ENCODE results near the gene TSPAN31.
A peak's percentile ranks its signal among the peaks of the same experiment; 100 is the strongest.

- TF ChIP-seq CTCF (conservative IDR thresholded peaks at IDR 0.05; ENCODE audit: low read depth in 2 of 2) (peak; percentile 80 to 91), EZH2 (IDR thresholded peaks at IDR 0.05; ENCODE audit: low read depth, unreplicated experiment) (no peak), JUNB (IDR thresholded peaks at IDR 0.05; ENCODE audit: unreplicated experiment) (no peak), POLR2AphosphoS5 (IDR thresholded peaks at IDR 0.05; ENCODE audit: low read depth) (peak; percentile 91), CREB1 (CRISPR knock-in tag; IDR thresholded peaks at IDR 0.05; ENCODE audit: low read depth) (peak; percentile 86), ZNF114 (CRISPR knock-in tag; IDR thresholded peaks at IDR 0.05) (no peak), EZH2phosphoT487 (IDR thresholded peaks at IDR 0.05; ENCODE audit: unreplicated experiment) (no peak), STAT1 (IDR thresholded peaks at IDR 0.05; ENCODE audit: unreplicated experiment) (no peak), ETS1 (IDR thresholded peaks at IDR 0.05) (peak; percentile 75), NANOG (IDR thresholded peaks at IDR 0.05; ENCODE audit: borderline replicate concordance) (no peak), ZNF331 (CRISPR knock-in tag; IDR thresholded peaks at IDR 0.05; ENCODE audit: low read depth) (no peak)
- TF ChIP-seq, protein P1, sequence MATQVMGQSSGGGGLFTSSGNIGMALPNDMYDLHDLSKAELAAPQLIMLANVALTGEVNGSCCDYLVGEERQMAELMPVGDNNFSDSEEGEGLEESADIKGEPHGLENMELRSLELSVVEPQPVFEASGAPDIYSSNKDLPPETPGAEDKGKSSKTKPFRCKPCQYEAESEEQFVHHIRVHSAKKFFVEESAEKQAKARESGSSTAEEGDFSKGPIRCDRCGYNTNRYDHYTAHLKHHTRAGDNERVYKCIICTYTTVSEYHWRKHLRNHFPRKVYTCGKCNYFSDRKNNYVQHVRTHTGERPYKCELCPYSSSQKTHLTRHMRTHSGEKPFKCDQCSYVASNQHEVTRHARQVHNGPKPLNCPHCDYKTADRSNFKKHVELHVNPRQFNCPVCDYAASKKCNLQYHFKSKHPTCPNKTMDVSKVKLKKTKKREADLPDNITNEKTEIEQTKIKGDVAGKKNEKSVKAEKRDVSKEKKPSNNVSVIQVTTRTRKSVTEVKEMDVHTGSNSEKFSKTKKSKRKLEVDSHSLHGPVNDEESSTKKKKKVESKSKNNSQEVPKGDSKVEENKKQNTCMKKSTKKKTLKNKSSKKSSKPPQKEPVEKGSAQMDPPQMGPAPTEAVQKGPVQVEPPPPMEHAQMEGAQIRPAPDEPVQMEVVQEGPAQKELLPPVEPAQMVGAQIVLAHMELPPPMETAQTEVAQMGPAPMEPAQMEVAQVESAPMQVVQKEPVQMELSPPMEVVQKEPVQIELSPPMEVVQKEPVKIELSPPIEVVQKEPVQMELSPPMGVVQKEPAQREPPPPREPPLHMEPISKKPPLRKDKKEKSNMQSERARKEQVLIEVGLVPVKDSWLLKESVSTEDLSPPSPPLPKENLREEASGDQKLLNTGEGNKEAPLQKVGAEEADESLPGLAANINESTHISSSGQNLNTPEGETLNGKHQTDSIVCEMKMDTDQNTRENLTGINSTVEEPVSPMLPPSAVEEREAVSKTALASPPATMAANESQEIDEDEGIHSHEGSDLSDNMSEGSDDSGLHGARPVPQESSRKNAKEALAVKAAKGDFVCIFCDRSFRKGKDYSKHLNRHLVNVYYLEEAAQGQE (IDR thresholded peaks at IDR 0.05; ENCODE audit: unreplicated experiment): peak; percentile 19
- TF ChIP-seq, protein P2, sequence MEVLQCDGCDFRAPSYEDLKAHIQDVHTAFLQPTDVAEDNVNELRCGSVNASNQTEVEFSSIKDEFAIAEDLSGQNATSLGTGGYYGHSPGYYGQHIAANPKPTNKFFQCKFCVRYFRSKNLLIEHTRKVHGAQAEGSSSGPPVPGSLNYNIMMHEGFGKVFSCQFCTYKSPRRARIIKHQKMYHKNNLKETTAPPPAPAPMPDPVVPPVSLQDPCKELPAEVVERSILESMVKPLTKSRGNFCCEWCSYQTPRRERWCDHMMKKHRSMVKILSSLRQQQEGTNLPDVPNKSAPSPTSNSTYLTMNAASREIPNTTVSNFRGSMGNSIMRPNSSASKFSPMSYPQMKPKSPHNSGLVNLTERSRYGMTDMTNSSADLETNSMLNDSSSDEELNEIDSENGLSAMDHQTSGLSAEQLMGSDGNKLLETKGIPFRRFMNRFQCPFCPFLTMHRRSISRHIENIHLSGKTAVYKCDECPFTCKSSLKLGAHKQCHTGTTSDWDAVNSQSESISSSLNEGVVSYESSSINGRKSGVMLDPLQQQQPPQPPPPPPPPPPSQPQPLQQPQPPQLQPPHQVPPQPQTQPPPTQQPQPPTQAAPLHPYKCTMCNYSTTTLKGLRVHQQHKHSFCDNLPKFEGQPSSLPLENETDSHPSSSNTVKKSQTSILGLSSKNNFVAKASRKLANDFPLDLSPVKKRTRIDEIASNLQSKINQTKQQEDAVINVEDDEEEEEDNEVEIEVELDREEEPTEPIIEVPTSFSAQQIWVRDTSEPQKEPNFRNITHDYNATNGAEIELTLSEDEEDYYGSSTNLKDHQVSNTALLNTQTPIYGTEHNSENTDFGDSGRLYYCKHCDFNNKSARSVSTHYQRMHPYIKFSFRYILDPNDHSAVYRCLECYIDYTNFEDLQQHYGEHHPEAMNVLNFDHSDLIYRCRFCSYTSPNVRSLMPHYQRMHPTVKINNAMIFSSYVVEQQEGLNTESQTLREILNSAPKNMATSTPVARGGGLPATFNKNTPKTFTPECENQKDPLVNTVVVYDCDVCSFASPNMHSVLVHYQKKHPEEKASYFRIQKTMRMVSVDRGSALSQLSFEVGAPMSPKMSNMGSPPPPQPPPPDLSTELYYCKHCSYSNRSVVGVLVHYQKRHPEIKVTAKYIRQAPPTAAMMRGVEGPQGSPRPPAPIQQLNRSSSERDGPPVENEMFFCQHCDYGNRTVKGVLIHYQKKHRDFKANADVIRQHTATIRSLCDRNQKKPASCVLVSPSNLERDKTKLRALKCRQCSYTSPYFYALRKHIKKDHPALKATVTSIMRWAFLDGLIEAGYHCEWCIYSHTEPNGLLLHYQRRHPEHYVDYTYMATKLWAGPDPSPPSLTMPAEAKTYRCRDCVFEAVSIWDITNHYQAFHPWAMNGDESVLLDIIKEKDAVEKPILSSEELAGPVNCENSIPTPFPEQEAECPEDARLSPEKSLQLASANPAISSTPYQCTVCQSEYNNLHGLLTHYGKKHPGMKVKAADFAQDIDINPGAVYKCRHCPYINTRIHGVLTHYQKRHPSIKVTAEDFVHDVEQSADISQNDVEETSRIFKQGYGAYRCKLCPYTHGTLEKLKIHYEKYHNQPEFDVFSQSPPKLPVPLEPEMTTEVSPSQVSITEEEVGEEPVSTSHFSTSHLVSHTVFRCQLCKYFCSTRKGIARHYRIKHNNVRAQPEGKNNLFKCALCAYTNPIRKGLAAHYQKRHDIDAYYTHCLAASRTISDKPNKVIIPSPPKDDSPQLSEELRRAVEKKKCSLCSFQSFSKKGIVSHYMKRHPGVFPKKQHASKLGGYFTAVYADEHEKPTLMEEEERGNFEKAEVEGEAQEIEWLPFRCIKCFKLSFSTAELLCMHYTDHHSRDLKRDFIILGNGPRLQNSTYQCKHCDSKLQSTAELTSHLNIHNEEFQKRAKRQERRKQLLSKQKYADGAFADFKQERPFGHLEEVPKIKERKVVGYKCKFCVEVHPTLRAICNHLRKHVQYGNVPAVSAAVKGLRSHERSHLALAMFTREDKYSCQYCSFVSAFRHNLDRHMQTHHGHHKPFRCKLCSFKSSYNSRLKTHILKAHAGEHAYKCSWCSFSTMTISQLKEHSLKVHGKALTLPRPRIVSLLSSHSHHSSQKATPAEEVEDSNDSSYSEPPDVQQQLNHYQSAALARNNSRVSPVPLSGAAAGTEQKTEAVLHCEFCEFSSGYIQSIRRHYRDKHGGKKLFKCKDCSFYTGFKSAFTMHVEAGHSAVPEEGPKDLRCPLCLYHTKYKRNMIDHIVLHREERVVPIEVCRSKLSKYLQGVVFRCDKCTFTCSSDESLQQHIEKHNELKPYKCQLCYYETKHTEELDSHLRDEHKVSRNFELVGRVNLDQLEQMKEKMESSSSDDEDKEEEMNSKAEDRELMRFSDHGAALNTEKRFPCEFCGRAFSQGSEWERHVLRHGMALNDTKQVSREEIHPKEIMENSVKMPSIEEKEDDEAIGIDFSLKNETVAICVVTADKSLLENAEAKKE (CRISPR knock-in tag; IDR thresholded peaks at IDR 0.05): no peak
Observed at GRCh38 chr12:57782608-57783465, 38.0 kb downstream of the TSPAN31 start, which contains the start of gene TSFM.

All from GM23338 (cell line).